Endothelial cell (in vitro differentiated cells): ENCODE data around the gene SOST. TPM values are rescaled to one million over a fixed set of nuclear protein-coding genes. Genes with fewer than 3 reads are reported as not detected.

ENCODE experiments used
- DNase-seq: peaks from one replicate; pipeline ENCODE4 v3.0.0; 2021; ENCODE audit warnings: low spot score
- H3K27ac Mint-ChIP-seq: one replicate; pipeline ENCODE4 v1.8.0; 2021; ENCODE audit warnings: mixed read lengths, inconsistent platforms; ENCODE audit not compliant: unreplicated experiment
- H3K27me3 Mint-ChIP-seq: one replicate; pipeline ENCODE4 v1.8.0; 2021; ENCODE audit warnings: mild to moderate bottlenecking, moderate library complexity, mixed read lengths, inconsistent platforms; ENCODE audit not compliant: unreplicated experiment
- H3K36me3 Mint-ChIP-seq: one replicate; pipeline ENCODE4 v1.8.0; 2021; ENCODE audit warnings: mild to moderate bottlenecking, low read depth, mixed read lengths, inconsistent platforms; ENCODE audit not compliant: unreplicated experiment
- H3K4me1 Mint-ChIP-seq: one replicate; pipeline ENCODE4 v1.8.0; 2021; ENCODE audit warnings: mild to moderate bottlenecking, mixed read lengths, inconsistent platforms; ENCODE audit not compliant: unreplicated experiment
- H3K4me3 Mint-ChIP-seq: one replicate; pipeline ENCODE4 v1.8.0; 2021; ENCODE audit warnings: mild to moderate bottlenecking, mixed read lengths, inconsistent platforms; ENCODE audit not compliant: unreplicated experiment
- H3K9me3 Mint-ChIP-seq: one replicate; pipeline ENCODE4 v1.8.0; 2021; ENCODE audit warnings: mixed read lengths, inconsistent platforms; ENCODE audit not compliant: unreplicated experiment
- CTCF ChIP-seq: fragments of 200-600 bp; sonication (generic); IDR thresholded peaks from one replicate; pipeline ENCODE4 v1.5.0; 2021; ENCODE audit warnings: antibody characterized with exemption; ENCODE audit not compliant: unreplicated experiment
- total RNA-seq: library from RNA; stranded (reverse); fragmentation: NEBNext Ultra II Directional; extraction: Animal tissue kit (Norgen Biotek cat#: 25700); gene quantifications from one replicate; pipeline ENCODE4 v1.2.1, GENCODE V29; 2021; ENCODE audit not compliant: unreplicated experiment

SOST gene
- total RNA-seq, 1 donor from 2014 or later: 29.6 TPM

DNA sequence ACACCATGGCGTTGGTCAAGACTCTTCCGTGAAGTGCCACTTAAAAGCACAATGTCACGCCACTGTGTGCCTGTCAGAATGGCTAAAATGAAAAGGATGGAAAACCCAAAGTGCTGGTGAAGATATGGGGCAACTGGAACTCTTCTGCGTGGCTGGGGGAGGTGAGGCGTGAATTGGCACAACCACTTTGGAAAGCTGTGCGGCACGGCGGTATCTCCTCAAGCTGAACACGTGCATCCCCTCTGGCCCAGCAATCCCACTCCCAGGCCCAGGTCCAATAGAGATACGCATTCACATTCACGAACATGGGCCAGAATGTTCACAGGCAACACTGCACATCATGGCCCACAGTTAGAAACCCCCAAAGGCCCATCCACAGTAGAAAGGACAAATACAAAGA, 11.3 kb upstream of the SOST start:
- peak overlapping the region; percentile 67 for H3K27ac Mint-ChIP-seq
- H3K4me3 Mint-ChIP-seq: no peak overlapping the region
- no peak for TF ChIP-seq CTCF
- H3K27me3 Mint-ChIP-seq: peaks cover 2% of the 10 kb centered on the region
- peaks cover 25% of the 10 kb centered on the region for H3K36me3 Mint-ChIP-seq
- H3K9me3 Mint-ChIP-seq: no peaks in the 10 kb centered on the region
- H3K4me1 Mint-ChIP-seq: peaks cover 5% of the 10 kb centered on the region
- no peak for DNase-seq

GRCh38 chr17:43769426-43769825, 10.8 kb upstream of the SOST start:
- Mint-ChIP-seq H3K27me3 (peaks cover 2% of the 10 kb centered on the region), H3K27ac (no peak overlapping the region), H3K9me3 (no peaks in the 10 kb centered on the region), H3K4me3 (peak overlapping the region; percentile 31), H3K4me1 (peaks cover 5% of the 10 kb centered on the region), H3K36me3 (peaks cover 25% of the 10 kb centered on the region)
- TF ChIP-seq CTCF: no peak
- DNase-seq: no peak

DNA sequence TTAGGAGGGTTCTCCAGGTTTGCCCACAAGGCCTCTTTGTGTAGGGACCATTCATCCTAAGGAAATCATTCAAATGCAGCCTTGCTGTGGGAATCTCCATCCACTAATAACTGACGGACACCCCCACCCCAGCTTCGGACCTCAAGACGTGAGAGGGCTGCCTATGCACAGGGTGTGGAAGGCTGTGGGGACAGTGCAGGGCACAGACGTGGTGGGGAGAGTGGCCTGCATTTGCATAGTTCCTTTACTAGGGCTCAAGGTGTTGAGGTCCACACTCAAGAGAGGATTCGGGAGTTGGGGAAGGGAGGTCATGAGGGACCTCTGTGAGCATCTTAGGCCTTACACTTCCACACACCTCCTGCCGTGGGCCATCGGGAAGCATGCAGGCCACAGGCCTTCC, 10.4 kb upstream of the SOST start:
- no peak overlapping the region for H3K4me3 Mint-ChIP-seq
- H3K27ac Mint-ChIP-seq: no peak overlapping the region
- no peak for TF ChIP-seq CTCF
- no peak for DNase-seq
- H3K9me3 Mint-ChIP-seq: no peaks in the 10 kb centered on the region
- no peaks in the 10 kb centered on the region for H3K27me3 Mint-ChIP-seq
- H3K4me1 Mint-ChIP-seq: peaks cover 5% of the 10 kb centered on the region
- H3K36me3 Mint-ChIP-seq: peaks cover 25% of the 10 kb centered on the region

GRCh38 chr17:43768382-43768781, 9.8 kb upstream of the SOST start:
- Mint-ChIP-seq H3K9me3 (no peaks in the 10 kb centered on the region), H3K36me3 (peaks cover 22% of the 10 kb centered on the region), H3K27me3 (no peaks in the 10 kb centered on the region), H3K27ac (no peak overlapping the region), H3K4me1 (peaks cover 5% of the 10 kb centered on the region), H3K4me3 (peak overlapping the region; percentile 50)
- no peak for TF ChIP-seq CTCF
- DNase-seq: no peak

- Mint-ChIP-seq H3K4me1 (peaks cover 5% of the 10 kb centered on the region), H3K36me3 (peaks cover 15% of the 10 kb centered on the region), H3K9me3 (no peaks in the 10 kb centered on the region), H3K4me3 (no peak overlapping the region), H3K27ac (no peak overlapping the region), H3K27me3 (no peaks in the 10 kb centered on the region)
- TF ChIP-seq CTCF: no peak
- DNase-seq: no peak
Observed at GRCh38 chr17:43767713-43768059, 9.1 kb upstream of the SOST start.
